ENCODE measurements around the gene TPMT.

- no peak for TF ChIP-seq RFX5 (IDR thresholded peaks at IDR 0.05)
- TF ChIP-seq HDAC2 (IDR thresholded peaks at IDR 0.05), result no peak
- no peak for TF ChIP-seq CTCF (IDR thresholded peaks at IDR 0.05)
Observed at GRCh38 chr6:18110162-18110561, 44.7 kb downstream of the TPMT start.

Data from A549 (cell line).